Retina (tissue), 1 donor: ENCODE results near the gene AURKB.

ENCODE experiments used
- DNase-seq: peaks from one replicate; pipeline ENCODE4 v3.0.0-alpha.2; 2016

The AURKB gene

GRCh38 chr17:8160741-8161221 lies 49.6 kb downstream of the AURKB start:
- DNase-seq: no peak

- DNase-seq: no peak
Observed at GRCh38 chr17:8160224-8160577, 50.2 kb downstream of the AURKB start.

- DNase-seq: no peak
Observed at GRCh38 chr17:8159459-8160223, 50.7 kb downstream of the AURKB start.

GRCh38 chr17:8159032-8159400 lies 51.4 kb downstream of the AURKB start:
- DNase-seq: no peak

- peak; percentile 86 for DNase-seq
Observed at GRCh38 chr17:8158267-8159031, 51.9 kb downstream of the AURKB start.

- DNase-seq: peak; percentile 100
Observed at GRCh38 chr17:8156246-8156992, 54.0 kb downstream of the AURKB start.

GRCh38 chr17:8155996-8156245 lies 54.5 kb downstream of the AURKB start:
- DNase-seq: no peak

GRCh38 chr17:8155231-8155995 lies 55.0 kb downstream of the AURKB start:
- no peak for DNase-seq
